AG08396 (cell line): ENCODE results near the gene LIX1L.

ENCODE experiments used
- DNase-seq: peaks from one replicate; pipeline ENCODE4 v3.0.0; 2012; ENCODE audit warnings: low spot score, mixed read lengths

Gene LIX1L

DNA sequence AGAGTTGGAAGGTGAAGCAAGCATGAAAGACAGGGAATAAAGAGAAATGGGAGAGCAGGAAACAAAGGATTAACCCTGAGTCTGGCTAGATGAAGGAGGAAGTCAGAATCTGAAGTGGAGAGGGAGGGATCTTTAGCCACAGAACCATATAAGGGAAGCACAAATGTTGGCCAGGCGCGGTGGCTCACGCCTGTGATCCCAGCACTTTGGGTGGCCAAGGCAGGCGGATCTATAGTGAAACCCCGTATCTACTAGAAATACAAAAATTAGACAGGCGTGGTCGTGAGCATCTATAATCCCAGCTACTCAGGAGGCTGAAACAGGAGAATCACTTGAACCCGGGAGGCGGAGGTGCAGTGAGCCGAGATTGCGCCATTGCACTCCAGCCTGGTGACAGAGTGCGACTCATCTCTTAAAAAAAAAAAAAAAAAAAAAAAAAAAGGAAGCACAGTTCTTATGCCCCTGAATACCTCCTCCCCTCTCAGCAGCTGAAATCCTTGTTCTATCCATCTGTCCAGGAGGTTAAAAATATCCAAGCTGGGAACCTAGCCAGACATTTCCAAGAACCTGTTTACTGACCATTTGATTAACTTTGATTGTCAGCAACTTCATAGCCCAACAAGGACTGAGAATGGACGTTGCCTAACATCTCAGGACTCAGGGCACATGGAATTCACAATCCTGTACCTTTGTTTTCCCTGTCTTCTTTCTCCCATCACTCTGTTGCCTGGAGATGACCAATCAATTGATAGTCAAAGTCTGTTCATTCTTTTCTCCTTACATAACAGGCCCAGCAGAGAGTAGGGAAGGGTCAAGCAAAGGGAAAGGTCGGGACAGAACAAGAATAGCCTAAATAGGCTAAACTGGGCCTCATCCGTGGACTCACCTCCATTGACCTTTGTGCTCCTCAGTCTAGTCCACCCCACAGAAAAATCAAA, 28.0 kb upstream of the LIX1L start:
- peak; percentile 29 for DNase-seq

DNA sequence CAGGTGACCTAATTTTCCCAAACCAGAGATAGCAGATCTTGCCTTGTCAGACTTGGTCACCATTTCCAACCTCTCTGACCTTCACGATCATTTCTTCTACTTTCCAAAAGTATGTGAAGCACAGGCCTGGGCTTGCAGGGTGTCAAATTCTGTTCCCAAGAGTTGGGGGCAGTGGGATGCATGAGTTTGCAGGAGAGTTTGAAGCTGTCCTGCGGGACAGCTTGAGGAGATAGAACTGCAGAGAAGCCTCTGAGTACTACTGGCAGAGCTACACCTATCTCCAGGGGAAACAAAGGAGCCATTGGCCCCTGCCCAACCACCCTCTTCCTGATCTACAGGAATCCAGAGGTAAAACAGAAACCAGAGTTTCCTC, 27.3 kb upstream of the LIX1L start:
- no peak for DNase-seq

DNA sequence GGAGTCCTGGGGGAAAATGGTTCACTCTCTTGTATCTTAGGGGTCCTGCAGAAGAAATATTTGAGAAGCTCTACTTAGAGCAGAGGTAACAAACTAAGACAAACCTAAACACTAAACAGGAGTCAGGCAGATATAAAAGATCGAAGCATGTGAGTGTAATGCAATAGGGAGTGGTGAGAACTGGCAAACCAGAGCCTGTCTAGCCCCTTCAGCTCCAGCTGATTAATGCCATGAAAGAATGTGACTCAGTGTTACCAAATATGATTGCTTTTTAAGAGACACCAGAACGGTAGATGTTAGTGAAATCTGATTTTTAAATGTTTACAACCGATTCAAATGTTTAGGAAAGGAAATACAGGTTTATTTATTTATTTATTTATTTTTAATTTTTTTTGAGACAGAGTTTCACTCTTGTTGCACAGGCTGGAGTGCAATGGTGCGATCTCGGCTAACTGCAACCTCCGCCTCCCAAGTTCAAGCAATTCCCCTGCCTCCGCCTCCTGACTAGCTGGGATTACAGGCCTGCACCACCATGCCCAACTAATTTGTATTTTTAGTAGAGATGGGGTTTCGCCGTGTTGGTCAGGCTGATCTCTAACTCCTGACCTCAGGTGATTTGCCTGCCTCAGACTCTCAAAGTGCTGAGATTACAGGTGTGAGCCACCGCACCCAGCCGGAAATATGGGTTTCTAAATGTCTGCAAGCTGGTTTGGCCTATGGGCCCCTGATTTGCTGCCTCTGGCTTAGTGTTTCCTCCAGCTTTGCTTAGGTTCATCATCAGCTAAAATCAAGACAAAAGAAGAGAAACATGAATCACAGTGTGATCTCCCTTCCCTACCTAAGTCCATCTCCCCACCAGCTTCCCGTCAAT, 26.4 kb upstream of the LIX1L start:
- no peak for DNase-seq

DNA sequence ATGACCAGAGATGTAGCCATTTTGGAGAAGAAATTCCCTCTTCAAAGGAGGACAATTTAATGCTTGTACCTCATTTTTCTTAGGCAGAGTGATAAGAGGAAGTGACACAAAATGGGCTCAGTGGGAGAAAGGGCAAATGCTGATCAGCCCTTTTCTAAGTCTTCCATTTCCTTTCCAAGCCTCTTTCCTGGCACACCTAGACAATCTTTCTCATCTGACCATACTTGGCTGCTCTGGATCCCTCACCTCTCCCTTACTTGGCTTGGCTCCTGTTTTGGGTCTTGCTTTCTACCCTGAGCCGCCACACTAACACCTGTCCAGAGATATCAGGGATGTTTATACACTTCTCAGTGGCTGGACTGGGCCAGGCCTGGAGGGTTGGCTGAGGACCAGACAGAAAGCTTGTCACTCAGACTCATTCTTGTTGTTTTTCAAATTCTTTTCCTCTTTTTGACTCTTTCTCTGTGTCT, 25.4 kb upstream of the LIX1L start:
- DNase-seq: no peak

DNA sequence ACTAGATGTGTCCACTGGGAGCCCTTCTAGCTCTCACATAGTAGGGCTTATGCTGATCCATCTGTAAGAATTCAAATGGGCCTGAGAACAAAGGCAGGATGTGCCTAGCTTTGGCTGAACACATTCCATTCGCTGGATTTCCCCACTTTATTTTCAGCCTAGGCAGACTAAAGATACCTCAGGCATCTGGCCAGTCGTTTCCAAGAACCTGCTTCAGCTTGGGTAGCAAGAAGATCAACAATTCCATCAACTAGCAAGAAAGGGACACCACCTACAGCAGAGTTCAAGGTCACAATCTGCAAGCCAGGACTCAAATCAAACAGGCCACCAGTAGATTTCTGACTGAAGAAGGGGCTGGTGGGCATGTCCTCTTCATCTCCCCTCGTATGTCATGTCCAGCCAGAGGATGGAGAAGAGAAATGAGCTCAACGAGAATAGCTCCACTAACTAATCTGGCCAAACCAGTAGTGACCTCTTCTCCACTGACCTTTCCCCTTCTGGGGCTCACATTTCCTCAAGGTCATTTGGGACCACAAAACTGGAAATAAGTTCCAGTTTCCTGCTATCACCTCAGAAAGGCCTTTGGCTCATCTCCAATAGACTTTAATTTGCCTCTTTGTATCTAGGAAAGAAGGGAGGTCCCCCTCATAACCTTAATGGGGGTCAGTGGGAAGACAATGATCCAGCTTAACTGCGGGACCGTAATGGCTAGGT, 24.4 kb upstream of the LIX1L start:
- no peak for DNase-seq

DNA sequence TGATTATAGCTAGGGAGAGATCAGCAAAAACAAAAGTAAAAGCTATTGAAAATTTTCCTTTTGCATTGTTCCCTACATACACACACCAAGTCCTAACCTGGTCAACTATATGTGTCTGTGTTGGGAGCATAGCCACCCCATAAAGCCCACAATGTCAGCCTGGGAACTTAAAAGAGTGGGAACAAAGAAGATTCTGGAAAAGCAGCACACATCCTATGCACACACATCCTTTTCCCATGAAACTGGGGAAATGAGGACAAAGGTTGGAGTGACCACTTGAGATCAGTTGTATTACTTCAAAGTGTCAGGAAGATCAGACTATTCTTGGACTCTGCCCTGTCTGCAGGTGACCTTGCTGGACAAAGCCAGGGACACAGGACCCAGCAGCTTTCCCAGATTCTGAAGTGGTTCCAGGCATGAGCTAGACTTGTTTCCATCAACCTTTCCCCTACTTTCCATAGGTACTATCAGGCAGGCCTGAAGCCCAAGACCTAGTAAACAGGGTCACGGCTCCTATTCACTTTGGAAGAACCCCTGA, 22.7 kb upstream of the LIX1L start:
- no peak for DNase-seq

DNA sequence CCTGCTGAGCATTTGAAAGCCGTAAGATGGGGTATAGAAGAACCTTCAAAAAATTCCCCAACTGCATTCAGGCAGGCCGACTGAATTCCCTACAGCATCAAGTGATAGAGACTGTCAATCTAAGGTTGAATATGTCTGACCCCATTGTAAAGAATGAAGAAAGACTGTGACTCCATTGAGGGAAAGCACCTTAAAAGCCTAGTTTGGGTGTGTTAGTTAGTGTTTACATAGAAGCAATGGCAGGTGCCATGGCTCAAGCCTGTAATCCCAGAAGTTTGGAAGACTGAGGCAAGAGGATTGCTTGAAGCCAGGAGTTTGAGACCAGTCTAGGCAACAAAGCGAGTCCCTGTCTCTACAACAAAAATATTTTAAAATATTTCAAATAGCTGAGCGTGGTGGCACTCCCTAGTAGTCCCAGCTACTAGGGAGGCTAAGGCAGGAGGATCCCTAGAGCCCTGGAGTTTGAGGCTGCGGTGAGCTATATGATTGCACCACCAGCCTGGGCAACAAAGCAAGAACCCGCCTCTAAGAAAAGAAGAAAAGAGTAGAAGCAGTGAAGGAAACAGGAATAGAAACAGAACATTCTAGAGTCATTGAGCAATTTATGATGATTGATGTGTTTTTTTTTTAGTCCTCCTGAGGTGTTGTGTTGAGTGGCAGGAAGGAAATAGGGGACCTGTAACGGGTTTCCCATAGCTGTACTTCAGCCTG, 22.1 kb upstream of the LIX1L start:
- no peak for DNase-seq

DNA sequence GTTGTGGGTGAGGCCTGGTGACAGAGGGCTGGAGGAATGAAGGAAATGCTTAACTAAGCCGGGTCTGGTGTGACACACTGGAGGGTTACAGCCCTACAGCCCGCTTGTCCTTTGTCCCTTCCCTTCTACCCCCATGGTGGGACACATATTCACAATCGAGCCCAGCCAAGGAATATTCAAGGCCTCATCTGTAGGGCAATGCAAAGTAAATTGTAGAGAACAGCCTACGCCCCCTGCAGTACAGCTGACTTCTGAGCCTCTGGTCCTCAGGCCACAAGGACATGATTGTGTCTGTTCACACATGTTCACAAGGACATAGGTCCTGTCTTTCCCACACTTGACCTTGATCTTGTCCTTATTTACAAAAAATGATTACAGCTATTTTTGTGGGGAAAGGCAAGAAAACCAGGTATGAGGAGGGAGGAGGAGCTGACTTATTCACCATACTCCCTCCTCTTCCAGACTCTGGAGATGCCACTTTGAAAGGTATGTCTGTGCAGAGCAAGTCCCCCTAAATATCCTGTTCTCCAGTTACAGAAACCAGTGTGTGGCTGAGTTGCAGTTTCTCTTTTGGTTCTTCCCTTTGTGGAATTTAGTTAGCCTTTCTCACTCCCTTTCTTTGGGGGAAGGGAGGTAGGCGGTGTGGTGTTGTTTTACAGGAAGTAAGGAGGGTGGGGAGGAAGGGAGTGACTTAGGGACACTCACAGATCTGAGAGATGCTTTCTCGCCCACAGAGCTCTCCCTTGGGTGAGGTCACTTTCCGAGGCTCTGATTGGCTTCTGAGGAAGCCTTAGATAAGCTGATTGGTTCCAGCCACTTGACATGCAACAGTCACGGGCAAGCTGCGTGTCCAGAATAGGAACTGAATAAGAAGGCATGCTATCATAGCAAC, 21.3 kb upstream of the LIX1L start:
- DNase-seq: peak; percentile 93

DNA sequence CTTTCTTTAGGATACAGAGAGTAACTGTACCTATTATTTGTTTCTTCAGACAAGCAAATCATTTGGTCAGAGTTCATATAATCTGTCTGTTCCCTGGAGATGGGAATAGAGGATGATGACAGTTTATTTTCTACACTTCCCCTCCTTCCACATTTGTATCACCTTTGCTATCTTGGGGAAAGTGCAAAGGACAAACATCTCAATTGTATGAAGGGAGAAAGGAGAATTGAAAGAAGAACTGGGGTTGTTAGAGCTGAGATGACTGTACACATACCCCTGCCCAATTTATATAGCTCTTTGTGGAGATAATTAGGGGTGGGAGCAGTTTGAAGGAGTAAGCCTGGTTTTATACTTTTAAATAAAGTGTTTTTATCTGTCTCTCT, 20.6 kb upstream of the LIX1L start:
- DNase-seq: no peak

DNA sequence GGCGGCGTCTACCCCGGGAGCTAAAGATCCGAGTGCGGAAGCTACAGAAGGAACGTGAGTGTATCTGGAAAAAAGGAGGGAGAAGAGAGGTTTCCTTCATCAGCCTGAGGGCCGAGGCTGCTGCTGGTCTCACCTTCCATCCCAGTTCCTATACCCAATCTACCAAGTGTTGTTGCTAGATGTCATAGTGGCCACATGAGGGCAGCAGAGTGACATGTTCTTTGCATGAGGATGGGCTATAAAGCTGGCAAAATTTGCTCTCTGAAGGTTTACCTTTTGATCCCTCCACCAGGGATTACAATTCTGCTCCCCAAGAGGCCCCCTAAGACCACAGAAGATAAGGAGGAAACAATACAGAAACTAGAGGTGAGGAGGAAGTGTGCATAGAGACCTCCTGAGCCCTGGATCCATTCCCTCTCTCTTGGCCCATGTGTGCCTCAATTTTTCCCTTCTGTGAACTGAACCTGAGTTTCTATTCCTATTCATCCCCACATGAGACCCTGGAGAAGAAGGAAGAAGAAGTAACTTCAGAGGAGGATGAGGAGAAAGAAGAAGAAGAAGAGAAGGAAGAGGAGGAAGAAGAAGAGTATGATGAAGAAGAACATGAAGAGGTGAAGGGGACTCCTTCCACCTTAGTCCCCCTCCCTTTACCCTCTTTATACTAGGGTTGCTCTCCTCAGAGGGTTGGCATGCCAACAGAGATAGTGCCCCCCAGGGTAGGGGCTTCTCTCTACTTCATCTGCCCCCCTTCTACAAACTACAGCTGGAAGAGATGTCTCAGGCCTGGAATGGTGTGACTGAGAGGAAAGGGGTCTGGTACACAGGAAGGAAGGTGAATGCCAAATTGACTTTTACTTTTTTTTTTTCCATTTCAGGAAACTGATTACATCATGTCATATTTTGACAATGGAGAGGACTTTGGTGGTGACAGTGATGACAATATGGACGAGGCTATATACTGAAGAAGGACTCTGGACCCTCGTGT, 20.0 kb upstream of the LIX1L start:
- DNase-seq: peak; percentile 80

DNA sequence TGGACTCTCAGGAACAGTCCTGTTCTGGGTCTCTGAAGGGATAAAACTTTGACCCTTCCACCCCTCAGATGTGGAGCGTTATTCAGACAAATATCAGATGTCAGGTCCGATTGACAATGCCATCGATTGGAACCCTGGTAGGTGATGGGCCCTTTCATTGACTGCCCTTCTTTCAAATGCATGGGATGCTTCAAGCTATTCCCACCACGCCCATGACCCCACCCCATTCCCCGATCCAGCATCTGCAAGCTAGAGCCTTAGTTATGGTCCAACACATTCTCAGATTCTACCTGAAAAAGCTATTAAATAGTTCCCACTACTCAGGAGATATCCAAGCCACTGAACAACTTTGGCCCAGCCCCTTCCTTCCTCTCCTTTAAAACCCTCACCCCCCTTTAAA, 19.2 kb upstream of the LIX1L start:
- no peak for DNase-seq

DNA sequence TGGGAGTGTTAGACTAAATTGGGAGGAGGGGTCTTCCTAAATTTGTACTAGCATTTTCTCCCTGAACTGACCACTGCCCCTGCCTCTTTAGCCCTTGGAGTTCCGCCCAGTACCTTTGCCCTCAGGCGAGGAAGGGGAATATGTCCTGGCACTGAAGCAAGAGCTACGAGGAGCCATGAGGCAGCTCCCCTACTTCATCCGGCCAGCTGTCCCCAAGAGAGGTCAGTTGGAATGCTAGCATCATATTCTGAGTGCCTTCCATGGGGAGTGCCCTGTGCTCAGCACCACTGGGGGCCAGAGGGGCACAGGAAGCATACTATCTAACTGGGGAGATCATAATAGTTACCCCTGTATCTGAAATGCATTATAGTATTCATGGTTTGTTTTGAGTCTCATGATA, 17.4 kb upstream of the LIX1L start:
- DNase-seq: no peak

DNA sequence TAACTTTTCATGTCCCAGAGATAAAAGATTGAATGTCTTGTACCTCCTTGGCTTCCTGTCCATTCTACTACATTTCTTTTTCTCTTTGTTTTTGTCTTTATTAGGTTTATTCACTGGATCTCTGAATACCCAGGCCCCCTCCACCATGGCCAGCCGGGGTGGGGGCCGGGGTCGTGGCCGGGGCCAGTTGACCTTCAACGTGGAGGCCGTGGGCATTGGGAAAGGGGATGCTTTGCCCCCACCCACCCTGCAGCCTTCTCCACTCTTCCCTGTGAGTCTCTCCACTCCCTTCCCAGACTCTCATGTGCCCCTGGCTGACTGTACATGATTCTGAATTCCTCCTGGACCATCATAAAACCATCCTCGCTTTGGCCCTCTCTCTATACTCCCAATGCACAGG, 16.9 kb upstream of the LIX1L start:
- no peak for DNase-seq

DNA sequence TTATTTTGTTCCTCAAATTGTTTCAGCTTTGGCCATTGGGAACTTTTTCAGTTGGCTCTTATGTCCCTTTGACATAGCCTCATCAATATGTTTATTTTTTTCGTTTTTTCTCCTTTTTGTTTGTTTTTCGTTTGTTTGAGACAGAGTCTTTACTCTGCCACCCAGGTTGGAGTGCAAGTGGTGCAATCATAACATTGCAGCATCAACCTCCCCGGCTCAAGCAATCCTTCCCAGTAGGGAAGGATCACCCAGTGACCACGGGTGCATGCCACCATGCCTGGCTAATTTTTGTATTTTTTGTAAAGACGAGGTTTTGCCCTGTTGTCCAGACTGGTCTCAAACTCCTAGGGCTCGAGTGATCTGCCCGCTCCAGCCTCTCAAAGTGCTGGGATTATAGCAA, 14.8 kb upstream of the LIX1L start:
- no peak for DNase-seq

DNA sequence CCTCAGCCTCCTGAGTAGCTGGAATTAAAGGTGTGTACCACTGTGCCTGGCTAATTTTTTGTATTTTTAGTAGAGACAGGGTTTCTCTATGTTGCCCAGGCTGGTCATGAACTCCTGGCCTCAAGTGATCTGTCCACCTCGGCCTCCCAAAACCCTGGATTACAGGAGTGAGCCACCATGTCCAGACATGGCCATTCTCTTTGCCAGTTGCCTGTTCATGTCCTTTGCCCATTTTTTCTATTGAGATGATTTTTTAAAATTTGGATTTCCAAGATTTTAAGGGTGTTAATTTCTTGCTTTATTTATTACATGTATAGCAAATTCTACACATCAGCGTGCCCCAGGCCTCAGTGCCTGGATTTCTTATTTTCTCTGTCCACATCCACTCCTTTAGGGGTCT, 9.5 kb upstream of the LIX1L start:
- DNase-seq: no peak

DNA sequence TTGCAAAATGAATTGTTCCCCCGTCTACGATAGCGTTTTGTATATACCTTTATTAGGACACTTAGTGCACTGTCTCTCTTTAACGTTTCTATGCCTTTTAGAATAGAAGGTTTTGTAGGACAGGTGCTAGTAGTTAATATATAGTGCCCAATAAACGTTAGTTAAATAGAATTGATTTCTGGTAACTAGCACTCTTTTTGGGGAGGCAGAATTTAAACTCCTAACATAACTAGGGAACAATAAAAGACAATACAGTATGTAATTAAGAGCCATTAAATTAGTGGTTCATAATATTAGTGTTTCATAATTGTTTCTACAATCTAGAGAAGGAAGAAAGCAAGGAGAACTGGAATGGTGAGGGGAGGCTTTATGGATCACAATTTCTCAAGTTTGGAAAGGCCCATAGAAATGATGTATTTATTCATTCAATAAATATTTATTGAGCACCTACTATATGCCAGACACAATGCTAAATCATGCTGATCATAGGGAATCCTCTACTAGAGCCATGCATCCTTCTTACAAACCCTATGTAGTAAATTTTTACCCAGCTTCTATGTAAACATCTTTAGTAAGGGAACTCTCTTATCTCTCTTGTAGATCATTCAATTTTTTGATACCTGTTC, 7.4 kb upstream of the LIX1L start:
- DNase-seq: no peak

DNA sequence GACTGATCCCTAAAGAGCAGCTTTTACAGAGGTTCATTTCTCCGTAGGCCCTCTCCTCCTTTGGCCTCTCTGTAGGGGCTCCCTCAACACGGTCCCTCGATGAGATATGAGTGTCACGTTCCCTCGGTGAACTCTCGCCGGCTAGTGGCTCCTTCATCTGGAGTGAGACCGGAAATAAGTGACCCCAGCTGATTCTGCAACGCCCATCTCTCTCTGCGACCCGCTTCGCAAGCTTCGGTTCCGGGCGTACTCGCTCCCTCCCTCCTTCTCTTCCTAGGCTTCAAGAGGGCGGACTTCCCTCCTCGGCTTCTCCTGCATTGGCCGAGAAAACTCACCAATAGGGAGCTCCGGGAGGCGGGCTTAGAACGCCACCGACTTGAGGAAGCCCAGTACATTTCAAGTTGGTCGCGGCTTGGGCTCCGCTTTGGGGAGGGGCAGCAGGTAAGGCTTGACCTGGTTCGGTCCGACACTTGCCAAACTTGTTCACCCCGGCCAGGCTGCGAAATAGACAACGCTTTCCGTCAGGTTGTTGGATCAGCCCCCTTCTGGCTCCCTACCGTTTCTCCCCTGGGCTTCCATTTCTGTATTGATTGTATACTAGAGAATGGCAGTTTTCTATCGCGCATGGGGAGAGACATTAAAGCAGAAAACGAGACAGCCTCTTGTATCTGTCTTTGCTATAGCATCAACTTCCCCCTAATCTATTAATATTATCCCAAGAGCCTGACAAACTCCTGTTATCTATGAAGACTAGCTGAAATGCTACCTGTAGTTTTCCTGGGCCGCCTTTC, 6.7 kb upstream of the LIX1L start, which contains the start of the genes ANKRD34A and POLR3GL:
TSS of gene ANKRD34A (minus strand) at position 248 of the 791 bp plus-strand sequence. CDS start 2,816 bp downstream, outside the sequence.
TSS of gene POLR3GL (plus strand) at position 363 of the 791 bp plus-strand sequence. CDS start 10,176 bp downstream, outside the sequence.
- DNase-seq: peak; percentile 89
